ENCODE data around the gene SAMD4B.

DNA sequence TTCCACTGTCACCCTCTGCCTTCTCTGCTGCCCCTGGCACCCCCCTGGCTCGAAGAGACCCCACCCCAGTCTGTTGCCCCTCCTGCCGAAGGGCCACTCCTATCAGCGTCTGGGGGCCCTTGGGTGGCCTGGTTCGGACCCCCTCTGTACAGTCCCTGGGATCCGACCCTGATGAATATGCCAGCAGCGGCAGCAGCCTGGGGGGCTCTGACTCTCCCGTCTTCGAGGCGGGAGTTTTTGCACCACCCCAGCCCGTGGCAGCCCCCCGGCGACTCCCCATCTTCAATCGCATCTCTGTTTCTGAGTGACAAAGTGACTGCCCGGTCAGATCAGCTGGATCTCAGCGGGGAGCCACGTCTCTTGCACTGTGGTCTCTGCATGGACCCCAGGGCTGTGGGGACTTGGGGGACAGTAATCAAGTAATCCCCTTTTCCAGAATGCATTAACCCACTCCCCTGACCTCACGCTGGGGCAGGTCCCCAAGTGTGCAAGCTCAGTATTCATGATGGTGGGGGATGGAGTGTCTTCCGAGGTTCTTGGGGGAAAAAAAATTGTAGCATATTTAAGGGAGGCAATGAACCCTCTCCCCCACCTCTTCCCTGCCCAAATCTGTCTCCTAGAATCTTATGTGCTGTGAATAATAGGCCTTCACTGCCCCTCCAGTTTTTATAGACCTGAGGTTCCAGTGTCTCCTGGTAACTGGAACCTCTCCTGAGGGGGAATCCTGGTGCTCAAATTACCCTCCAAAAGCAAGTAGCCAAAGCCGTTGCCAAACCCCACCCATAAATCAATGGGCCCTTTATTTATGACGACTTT is 66.4 kb downstream of the SAMD4B start:
- TF ChIP-seq, protein P1, sequence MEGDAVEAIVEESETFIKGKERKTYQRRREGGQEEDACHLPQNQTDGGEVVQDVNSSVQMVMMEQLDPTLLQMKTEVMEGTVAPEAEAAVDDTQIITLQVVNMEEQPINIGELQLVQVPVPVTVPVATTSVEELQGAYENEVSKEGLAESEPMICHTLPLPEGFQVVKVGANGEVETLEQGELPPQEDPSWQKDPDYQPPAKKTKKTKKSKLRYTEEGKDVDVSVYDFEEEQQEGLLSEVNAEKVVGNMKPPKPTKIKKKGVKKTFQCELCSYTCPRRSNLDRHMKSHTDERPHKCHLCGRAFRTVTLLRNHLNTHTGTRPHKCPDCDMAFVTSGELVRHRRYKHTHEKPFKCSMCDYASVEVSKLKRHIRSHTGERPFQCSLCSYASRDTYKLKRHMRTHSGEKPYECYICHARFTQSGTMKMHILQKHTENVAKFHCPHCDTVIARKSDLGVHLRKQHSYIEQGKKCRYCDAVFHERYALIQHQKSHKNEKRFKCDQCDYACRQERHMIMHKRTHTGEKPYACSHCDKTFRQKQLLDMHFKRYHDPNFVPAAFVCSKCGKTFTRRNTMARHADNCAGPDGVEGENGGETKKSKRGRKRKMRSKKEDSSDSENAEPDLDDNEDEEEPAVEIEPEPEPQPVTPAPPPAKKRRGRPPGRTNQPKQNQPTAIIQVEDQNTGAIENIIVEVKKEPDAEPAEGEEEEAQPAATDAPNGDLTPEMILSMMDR (IDR thresholded peaks at IDR 0.05), result no peak
- peak; percentile 47 to 86 (median 78) for TF ChIP-seq POLR2AphosphoS5 (IDR thresholded peaks at IDR 0.05)
- peak in 1 of 2 donors; percentile 20 for TF ChIP-seq POLR2A (IDR thresholded peaks at IDR 0.05)
